Neuron (in vitro differentiated cells): ENCODE data around the gene LGR5.

ENCODE experiments used
- H2AFZ ChIP-seq: one replicate; pipeline ENCODE4 v1.6.1; 2013; ENCODE audit warnings: low read depth, mild to moderate bottlenecking, inconsistent platforms, low read length, moderate library complexity
- H3K27me3 ChIP-seq: one replicate; pipeline ENCODE4 v1.6.1; 2013; ENCODE audit warnings: low read length; ENCODE audit not compliant: insufficient read depth
- H3K36me3 ChIP-seq: one replicate; pipeline ENCODE4 v1.6.1; 2013; ENCODE audit warnings: low read length; ENCODE audit not compliant: insufficient read depth
- H3K4me1 ChIP-seq: one replicate; pipeline ENCODE4 v1.6.1; 2013; ENCODE audit warnings: low read length; ENCODE audit not compliant: insufficient read depth
- H3K4me3 ChIP-seq: 2 replicates; pipeline ENCODE4 v1.5.1; 2013; ENCODE audit warnings: mild to moderate bottlenecking, low read length, moderate library complexity
- H3K9me3 ChIP-seq: one replicate; pipeline ENCODE4 v1.6.1; 2013; ENCODE audit warnings: low read length

The LGR5 gene

DNA sequence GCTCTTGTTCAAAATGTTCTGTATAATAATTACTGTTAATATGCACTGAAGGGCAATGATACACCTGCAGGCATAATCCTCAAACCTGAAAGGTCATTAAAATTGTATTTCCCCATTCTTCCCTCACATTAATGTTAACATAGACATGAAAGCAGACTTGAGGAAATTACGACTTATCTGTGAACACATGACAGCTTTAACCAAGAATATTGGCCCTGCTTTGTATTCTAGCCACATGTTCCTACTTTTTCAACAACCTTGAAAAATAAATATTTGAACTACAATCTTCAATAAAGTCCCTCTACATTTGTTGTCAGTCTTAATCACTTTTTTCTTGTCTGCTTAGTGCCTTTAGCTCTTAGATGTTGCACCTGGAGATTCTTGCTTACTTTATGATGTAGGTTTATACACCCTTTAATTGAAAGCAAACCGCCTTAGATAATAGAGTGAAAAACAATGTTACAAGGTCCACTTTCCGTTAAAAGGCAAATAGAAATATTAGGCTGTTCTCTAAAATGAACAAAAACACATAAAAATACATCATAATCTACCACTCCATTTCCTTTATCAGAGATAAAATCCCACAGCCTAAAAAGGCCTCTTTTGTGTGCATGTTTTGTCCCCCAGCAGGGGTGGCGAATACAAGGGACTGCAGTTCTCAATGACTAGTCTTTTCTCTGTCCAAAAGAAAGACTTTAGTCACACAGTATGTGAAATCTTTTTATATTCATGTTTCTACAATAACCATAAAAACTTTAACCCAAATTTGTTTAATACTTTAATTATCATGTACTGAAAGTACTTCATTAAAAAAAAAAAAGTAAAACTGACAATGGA lies 168.1 kb downstream of the LGR5 start:
- H3K36me3 ChIP-seq, result peaks cover 56% of the 10 kb centered on the region
- H3K9me3 ChIP-seq, result no peaks in the 10 kb centered on the region
- no peak overlapping the region for H2AFZ ChIP-seq
- peaks cover 6% of the 10 kb centered on the region for H3K4me1 ChIP-seq
- H3K27me3 ChIP-seq, result no peaks in the 10 kb centered on the region
- H3K4me3 ChIP-seq, result no peak overlapping the region

DNA sequence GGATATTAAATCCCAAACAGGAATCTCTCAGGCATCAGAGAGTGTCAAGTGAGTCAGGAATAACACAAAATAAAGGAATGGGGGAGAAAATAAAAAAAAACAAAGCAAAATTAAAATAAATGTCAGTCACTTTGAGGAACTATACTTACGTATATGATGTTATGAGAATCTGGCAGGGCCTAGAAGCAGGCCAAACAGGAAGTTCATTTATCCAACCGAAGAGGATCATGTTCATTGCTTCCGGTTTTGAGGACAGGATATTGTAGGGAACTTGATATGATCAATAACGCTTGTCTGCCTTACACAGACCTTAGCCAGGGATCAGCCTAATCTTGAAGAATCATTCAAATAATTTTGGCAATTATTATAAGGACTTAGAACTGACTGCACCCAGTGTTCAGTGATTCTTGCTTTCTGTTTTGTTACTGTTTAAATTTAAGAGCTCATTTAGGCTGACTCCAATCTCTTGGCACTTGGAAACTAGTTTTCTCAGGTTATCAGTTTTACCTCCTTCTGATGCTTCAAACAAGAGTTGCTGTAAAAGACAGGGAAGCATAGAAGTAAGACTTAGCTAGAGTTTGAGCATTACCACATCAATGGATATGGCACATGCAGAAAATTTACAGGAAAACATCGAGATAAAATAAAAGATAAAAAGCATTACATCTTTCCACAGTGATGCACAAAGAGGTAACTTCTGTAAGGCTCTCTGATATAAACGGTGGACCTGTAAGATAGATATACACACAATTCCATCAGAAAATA lies 170.6 kb downstream of the LGR5 start:
- Histone ChIP-seq H2AFZ (no peak overlapping the region), H3K4me1 (peaks cover 6% of the 10 kb centered on the region), H3K27me3 (no peaks in the 10 kb centered on the region), H3K9me3 (no peaks in the 10 kb centered on the region), H3K36me3 (peaks cover 77% of the 10 kb centered on the region), H3K4me3 (no peak overlapping the region)

DNA sequence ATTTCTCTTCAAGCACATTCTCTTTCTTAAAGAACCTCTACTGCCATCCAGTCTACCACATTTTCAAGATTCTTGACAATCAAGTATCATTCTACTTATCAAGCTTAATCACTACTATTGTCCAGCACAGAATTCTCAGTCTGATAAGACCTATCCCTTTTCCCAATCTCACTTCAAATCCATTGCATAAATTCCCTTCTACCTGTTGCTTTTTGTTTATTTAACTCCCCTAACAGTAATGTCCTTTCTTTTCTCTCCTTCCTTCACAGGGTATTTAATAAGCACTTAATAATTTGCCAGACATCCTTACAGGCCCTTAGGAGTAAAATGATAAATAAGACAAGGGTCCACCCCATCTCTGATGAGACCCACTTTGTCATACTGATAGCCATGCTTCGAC lies 182.3 kb downstream of the LGR5 start:
- Histone ChIP-seq H3K9me3 (no peaks in the 10 kb centered on the region), H3K36me3 (peaks cover 89% of the 10 kb centered on the region), H3K27me3 (no peaks in the 10 kb centered on the region), H3K4me3 (no peak overlapping the region), H2AFZ (no peak overlapping the region), H3K4me1 (no peaks in the 10 kb centered on the region)

DNA sequence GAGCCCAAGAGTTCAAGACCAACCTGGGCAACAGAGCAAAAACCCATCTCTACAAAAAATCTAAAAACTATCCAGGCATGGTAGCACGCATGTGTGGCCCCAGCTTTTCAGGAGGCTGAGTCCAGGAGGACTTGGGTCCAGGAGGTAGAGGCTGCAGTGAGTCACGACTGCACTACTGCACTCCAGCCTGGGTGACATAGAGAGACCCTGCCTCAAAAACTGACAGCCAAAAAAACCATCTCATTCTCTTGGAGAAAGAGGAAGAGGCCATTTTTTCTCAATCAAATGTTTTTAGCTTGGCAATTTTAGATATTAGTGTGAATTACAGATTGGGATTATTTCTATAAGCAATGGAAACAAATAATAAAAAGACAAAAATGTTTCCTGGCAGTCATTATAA lies 185.9 kb downstream of the LGR5 start:
- Histone ChIP-seq H3K27me3 (no peaks in the 10 kb centered on the region), H3K4me3 (no peak overlapping the region), H3K4me1 (no peaks in the 10 kb centered on the region), H2AFZ (no peak overlapping the region), H3K36me3 (peaks cover 92% of the 10 kb centered on the region), H3K9me3 (no peaks in the 10 kb centered on the region)

DNA sequence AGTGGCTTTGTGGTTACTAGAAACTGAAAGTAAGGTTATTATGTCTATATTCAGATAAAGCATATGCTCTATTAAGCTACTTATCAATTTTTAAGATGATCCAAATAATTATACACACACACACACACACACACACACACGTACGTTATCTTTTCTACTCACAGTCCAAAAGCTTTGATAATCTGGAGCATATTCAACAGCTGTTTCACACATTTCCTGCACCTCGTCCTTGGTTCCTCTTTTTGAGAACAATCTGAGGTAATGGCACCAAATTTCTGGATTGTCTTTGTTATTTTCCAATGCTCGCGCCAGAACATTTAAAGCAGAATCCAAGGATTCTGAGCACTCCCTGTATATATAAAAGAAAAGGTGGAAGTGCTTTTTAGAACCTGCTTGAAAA lies 186.5 kb downstream of the LGR5 start:
- H3K27me3 ChIP-seq, result no peaks in the 10 kb centered on the region
- no peaks in the 10 kb centered on the region for H3K4me1 ChIP-seq
- peaks cover 91% of the 10 kb centered on the region for H3K36me3 ChIP-seq
- H2AFZ ChIP-seq, result no peak overlapping the region
- H3K4me3 ChIP-seq, result no peak overlapping the region
- no peaks in the 10 kb centered on the region for H3K9me3 ChIP-seq

DNA sequence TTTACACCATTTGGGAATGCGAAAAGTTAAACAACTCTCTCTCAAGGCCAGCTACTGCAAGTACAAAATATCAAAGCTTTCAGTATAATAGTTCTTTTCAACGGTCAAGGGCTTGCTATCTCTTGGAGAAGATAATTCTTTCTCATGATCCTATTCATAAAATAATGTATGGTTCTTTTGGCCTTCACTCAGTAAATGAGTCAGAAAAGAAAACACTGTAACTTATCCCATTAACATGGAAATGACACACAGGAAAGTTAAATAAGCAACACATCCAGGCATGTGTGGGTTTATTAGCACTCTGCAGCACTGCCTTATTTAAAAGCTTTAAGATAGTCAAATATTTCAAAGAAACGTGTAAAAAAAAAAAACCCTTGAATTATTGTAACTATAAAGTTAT lies 187.2 kb downstream of the LGR5 start:
- no peaks in the 10 kb centered on the region for H3K27me3 ChIP-seq
- peaks cover 92% of the 10 kb centered on the region for H3K36me3 ChIP-seq
- no peaks in the 10 kb centered on the region for H3K9me3 ChIP-seq
- H2AFZ ChIP-seq, result no peak overlapping the region
- H3K4me3 ChIP-seq, result no peak overlapping the region
- no peaks in the 10 kb centered on the region for H3K4me1 ChIP-seq

DNA sequence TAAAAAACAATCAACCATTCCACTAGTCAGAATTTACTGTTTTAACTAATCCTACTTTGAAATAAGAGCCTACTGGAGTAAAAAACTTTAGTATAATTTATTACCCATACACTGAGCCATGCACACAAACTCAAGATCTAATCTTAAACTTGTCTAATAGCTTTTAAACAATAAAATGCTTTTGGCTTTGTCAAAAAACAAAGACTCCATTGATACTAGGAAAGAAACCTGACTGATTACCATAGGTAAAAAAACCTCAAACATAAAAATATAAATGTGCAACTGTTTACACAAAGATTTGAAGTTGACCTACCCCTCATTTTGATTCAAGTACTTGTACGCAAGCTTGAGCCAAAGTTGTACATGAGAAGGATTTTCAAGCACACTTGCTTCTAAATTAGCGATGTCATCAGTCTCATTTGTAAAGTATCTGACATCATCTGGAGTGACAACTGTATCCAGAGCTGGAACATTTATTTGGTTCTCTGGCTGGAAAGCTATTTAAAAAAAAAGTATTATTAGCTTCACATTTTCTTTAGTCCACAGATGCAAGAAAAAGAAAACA lies 187.9 kb downstream of the LGR5 start:
- H3K4me1 ChIP-seq, result no peaks in the 10 kb centered on the region
- H3K36me3 ChIP-seq, result peaks cover 93% of the 10 kb centered on the region
- no peaks in the 10 kb centered on the region for H3K27me3 ChIP-seq
- H3K9me3 ChIP-seq, result no peaks in the 10 kb centered on the region
- no peak overlapping the region for H2AFZ ChIP-seq
- H3K4me3 ChIP-seq, result no peak overlapping the region
